Central memory CD8-positive, alpha-beta T cell (primary cell): Measurements from ENCODE around the gene SLC25A25.
A peak's percentile ranks its signal among the peaks of the same experiment; 100 is the strongest.

ENCODE experiments used
- ATAC-seq: fragments of 150-1000 bp; cut with Tn5 transposase; replicated peaks from 2 replicates; pipeline ENCODE4 v1.10.0; 2022; ENCODE audit warnings: mild to moderate bottlenecking, moderate FRiP score, moderate number of reproducible peaks; ENCODE audit not compliant: poor library complexity, severe bottlenecking; ENCODE audit errors: extremely low read depth
- DNase-seq, 2 donors: peaks; one replicate each; pipeline ENCODE4 v3.0.0; 2021; ENCODE audit warnings: low spot score in 2 of 2
- H3K27ac Mint-ChIP-seq: one replicate; pipeline ENCODE4 v1.8.0; 2022; ENCODE audit warnings: low read depth, mild to moderate bottlenecking, moderate library complexity, mixed read lengths
- H3K27me3 Mint-ChIP-seq: one replicate; pipeline ENCODE4 v1.8.0; 2022; ENCODE audit warnings: mixed read lengths
- H3K36me3 Mint-ChIP-seq: one replicate; pipeline ENCODE4 v1.8.0; 2022; ENCODE audit warnings: mild to moderate bottlenecking, moderate library complexity, mixed read lengths; ENCODE audit not compliant: insufficient read depth
- H3K4me1 Mint-ChIP-seq: one replicate; pipeline ENCODE4 v1.8.0; 2022; ENCODE audit warnings: mixed read lengths
- H3K4me3 Mint-ChIP-seq: one replicate; pipeline ENCODE4 v1.8.0; 2022; ENCODE audit warnings: mild to moderate bottlenecking, moderate library complexity, mixed read lengths
- H3K9me3 Mint-ChIP-seq: one replicate; pipeline ENCODE4 v1.8.0; 2022; ENCODE audit warnings: mixed read lengths

Gene SLC25A25

DNA sequence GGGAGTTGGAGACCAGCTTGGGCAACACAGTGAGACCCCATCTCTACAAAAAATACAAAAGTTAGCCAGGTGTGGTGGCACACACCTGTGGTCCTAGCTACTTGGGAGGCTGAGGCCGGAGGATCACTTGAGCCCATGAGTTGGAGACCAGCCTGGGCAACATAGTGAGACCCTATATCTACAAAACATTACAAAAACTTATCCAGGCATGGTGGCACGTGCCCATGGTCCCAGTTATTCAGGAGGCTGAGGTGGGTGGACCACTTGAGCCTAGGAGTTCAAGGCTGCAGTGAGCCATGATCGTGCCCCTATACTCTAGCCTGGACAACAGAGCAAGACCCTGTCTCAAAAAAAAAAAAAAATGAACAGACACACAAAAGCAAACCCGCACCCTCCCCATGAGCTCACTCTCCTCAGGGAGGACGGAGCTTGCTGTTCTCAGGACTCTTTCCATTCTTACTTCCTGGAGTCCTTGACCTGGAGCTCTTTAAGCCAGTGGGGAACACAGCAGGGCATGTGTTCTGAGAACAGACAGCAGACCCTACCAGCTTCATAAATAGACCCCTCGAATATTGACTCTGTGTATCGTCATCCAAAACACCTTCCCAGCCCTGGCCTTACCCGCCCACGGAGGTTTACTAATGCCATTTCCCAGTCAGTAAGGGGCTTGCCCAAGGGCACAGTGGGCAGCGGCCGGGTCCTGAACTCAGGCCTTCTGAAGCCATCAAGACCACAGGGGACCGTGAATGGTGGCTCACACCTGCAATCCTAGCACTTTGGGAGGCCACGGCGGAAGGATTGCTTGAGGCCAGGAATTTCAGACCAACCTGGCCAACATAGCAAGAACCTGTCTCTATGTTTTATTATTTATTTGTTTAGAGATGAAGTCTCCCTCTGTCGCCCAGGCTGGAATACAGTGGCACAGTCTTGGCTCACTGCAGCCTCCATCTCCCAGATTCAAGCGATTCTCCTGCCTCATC is 48.4 kb downstream of the SLC25A25 start:
- Mint-ChIP-seq H3K27ac (no peak overlapping the region), H3K27me3 (no peaks in the 10 kb centered on the region), H3K36me3 (peaks cover 5% of the 10 kb centered on the region), H3K4me1 (peaks cover 12% of the 10 kb centered on the region), H3K9me3 (no peaks in the 10 kb centered on the region), H3K4me3 (no peak overlapping the region)
- DNase-seq (no peak), ATAC-seq (no peak)

DNA sequence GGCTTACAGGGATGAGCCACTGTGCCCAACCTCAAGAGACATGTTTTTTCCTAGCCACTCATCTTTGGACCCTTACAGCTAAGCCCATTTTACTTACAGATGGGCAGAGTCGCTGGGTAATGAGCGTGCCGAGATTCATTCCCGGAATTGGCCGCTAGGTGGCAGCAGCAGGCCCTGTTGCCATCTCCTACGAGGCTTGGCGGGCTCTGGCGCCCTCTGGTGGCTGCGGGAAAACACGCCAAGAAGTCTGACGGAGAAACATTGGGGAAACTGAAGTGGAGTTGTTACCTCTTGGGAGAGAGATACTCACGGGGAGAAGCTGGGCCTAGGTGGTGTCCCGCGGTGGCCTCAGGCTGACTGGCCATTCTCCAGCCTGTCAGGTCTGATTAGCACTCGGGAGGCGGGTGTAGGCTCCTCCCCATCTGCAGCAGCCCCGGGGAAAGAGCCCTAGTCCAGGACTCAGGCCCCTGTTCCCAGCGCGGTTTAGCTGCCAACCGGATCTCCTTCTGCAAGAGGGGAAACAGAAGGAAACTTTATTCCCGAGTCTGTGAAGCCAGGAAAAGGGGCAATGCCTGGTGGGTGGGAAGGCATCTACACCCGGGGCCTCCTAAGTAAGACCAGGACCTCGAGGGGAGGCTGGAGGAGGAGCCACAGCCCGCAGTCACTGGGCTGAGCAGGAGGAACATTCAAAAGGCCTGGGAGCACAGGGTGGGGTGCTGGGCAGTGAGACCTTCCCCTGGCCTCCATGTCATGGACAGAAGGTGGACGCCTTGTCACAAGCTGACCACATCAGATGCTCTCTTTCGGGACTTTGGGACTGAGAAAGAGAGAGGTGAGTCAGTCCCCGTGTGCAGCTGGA is 49.8 kb downstream of the SLC25A25 start:
- Mint-ChIP-seq H3K27me3 (no peaks in the 10 kb centered on the region), H3K9me3 (no peaks in the 10 kb centered on the region), H3K36me3 (peaks cover 11% of the 10 kb centered on the region), H3K4me1 (peaks cover 12% of the 10 kb centered on the region), H3K4me3 (no peak overlapping the region), H3K27ac (peak overlapping the region; percentile 76)
- DNase-seq (peak; percentile 89 to 99), ATAC-seq (peak; percentile 77)

DNA sequence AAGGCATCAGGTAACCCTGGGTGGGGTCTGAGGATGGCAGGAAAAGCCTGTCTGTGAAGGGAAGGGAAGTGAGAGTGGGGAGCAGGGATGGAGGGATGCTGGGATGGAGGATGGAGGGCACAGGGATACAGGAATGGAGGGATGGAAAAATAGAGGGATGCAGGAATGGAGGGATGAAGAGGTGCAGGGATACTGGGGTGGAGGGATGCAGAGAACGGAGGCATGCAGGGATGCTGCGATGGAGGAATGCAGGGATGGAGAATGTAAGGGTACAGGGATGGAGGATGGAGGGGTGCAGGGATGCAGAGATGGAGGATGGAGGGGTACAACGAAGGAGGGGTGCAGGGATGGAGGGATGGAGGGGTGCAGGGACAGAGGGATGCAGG is 50.4 kb downstream of the SLC25A25 start:
- no peaks in the 10 kb centered on the region for H3K9me3 Mint-ChIP-seq
- H3K4me1 Mint-ChIP-seq, result peaks cover 12% of the 10 kb centered on the region
- H3K27me3 Mint-ChIP-seq, result no peaks in the 10 kb centered on the region
- no peak overlapping the region for H3K4me3 Mint-ChIP-seq
- no peak overlapping the region for H3K27ac Mint-ChIP-seq
- H3K36me3 Mint-ChIP-seq, result peaks cover 13% of the 10 kb centered on the region
- DNase-seq (no peak), ATAC-seq (no peak)

DNA sequence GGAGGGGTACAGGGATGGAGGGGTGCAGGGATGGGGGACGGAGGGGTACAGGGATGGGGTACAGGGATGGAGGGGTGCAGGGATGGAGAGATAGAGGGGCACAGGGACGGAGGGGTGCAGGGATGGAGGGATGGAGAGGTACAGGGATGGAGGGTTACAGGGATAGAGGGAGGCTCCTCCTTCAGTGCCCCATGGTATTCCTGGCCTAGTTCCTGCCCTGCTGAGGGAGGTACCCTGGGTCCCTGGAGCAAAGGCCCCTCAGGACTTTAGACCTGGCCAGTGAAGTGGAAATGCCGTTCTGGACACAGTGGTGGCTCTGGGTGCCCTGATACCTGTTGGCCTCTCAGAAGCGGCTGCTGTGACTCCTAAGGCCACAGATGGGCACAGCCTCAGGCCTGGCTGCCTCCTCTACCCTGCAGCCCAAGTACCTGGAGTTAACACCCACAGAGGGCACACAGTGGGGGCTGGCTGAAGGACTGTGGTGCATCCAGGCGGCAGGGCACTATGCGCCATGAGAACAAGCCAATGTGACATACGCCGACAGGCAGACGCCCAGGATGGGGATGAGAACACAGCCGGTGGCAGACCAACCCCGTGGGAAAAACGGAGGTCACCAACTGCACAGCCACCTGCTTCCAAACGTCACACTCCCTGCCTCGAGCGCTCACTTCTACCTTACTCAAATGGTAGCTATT is 51.1 kb downstream of the SLC25A25 start:
- ATAC-seq (no peak), DNase-seq (no peak)
- Mint-ChIP-seq H3K4me1 (peaks cover 12% of the 10 kb centered on the region), H3K9me3 (no peaks in the 10 kb centered on the region), H3K36me3 (peaks cover 17% of the 10 kb centered on the region), H3K4me3 (no peak overlapping the region), H3K27me3 (no peaks in the 10 kb centered on the region), H3K27ac (no peak overlapping the region)

DNA sequence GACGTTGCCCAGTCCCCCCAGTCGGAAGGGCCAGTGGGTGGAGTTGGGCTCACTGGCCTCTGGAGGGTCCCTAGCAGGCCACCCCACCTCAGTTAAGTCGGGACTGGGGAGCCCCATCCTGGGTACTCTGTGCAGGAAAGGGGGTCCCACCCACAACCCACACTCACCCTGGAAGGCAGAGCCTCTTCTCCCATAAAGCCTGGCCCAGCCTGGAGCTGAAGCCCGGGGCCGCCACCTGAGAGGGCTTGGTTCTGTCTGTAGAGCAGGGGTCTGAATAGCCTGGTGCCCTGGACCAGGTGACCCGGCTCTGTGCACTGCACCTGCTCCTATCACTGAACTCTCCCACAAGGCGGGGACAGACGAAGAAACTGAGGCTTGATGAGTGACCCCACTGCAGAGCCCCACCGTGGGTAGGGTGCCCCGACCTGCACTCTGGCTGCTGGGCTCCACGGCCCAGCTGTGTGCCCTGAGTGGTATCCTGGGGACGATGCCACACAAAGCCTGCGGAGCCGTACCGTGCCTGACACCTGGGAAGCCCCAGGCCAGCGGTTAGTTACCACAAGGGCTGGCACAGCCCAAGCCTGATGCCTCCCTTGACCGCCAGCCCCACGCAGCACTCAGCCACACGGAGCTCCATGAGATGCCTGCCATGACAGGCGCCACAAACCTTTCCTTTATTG is 52.2 kb downstream of the SLC25A25 start:
- Mint-ChIP-seq H3K4me3 (no peak overlapping the region), H3K4me1 (peaks cover 17% of the 10 kb centered on the region), H3K27ac (no peak overlapping the region), H3K9me3 (no peaks in the 10 kb centered on the region), H3K27me3 (no peaks in the 10 kb centered on the region), H3K36me3 (peaks cover 19% of the 10 kb centered on the region)
- DNase-seq (no peak), ATAC-seq (no peak)

DNA sequence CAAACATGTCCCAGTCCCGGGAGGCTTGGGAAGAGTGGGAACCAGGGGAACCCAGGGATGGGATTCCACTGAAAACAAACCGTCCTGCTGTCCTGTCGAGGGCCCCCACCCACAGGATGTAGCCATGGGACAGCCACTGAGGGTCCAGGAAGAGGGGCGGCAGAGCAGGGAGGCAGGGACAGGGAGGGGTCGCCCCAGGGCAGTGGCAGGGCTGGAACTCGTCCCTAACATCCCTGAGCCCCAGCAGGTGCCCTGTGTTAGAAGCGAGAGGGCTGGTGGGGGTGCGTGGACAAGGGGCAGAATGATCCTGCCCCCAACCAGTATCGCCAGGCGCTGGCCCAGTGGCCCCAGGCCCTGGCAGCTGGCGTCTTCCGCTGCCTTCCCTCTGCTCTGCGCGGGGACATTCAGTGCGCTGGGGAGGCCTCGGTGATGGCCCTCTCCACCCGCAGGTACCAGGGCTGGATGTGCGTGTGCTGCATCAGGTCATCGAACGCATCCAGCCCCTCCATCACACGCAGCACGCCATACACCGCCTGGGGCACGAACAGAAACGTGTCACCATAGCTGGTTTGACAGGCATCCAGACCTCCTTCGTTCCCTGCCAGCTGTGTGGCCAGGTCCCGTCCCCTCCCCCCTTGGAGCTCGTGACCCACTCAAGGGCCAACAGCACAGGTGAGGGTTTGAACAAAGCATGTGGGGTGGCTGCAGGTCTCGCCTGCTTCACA is 52.9 kb downstream of the SLC25A25 start:
- H3K4me1 Mint-ChIP-seq, result peaks cover 24% of the 10 kb centered on the region
- DNase-seq (no peak), ATAC-seq (no peak)
- peaks cover 19% of the 10 kb centered on the region for H3K36me3 Mint-ChIP-seq
- H3K4me3 Mint-ChIP-seq, result no peak overlapping the region
- H3K27ac Mint-ChIP-seq, result no peak overlapping the region
- no peaks in the 10 kb centered on the region for H3K27me3 Mint-ChIP-seq
- no peaks in the 10 kb centered on the region for H3K9me3 Mint-ChIP-seq

DNA sequence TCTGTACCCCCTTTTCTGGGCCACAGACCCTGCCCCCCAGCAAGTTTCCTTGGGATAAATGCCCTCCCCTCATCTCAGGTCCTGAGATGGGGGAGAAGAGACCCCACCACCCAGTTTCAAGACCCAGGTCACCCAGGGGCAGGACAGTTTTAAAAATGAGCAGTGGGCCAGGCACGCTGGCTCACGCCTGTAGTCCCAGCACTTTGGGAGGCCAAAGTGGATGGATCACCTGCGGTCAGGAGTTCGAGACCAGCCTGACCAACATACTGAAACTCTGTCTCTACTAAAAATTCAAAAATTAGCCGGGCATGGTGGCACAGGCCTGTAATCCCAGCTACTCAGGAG is 53.4 kb downstream of the SLC25A25 start:
- Mint-ChIP-seq H3K36me3 (peaks cover 19% of the 10 kb centered on the region), H3K4me1 (peaks cover 30% of the 10 kb centered on the region), H3K4me3 (no peak overlapping the region), H3K9me3 (no peaks in the 10 kb centered on the region), H3K27ac (no peak overlapping the region), H3K27me3 (no peaks in the 10 kb centered on the region)
- no peak for DNase-seq
- ATAC-seq, result no peak

DNA sequence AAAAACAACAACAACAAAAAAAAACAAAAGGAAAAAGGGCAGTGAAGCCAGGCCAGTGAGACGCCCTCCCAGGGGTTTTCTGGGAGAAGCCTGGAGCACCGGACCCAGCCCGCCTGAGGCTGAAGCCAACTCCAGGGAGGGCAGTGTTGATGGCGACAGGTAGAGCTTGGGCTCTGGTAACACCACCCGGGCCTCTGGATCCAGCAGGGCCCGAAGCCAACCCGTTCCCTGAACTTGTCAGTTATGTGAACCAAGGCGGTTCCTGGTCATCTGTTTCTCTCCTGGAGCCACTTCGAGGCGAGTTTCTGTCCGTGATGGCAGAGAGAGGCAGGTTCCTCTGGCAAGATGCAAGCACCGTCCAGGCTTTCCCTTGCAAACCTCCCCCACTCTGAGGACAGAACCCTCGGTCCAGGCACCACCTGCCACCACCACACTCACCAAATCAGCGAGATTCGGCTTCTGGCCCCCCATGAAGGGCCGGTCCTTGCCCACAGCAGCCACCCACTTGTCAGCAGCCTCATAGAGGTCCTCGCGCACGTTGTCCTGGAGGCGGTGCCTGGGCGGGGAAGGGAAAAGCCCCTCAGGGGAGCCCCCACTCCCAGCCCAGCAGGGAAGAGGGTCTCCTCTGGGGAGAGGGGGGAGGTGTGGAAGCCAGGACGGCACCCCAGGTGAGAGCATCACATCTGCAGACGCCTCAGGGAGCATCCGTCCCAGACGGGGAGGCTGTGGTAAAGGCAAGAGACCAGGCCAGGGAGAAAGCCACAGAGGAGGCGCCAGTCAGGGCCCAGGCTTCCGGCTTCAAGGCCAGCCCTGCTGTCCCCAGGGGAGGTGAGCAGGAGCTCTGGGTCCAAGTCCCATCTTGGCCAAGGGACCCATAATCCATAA is 54.1 kb downstream of the SLC25A25 start:
- H3K4me1 Mint-ChIP-seq, result peaks cover 31% of the 10 kb centered on the region
- H3K27ac Mint-ChIP-seq, result no peak overlapping the region
- no peak for ATAC-seq
- no peaks in the 10 kb centered on the region for H3K27me3 Mint-ChIP-seq
- H3K36me3 Mint-ChIP-seq, result peaks cover 19% of the 10 kb centered on the region
- no peak for DNase-seq
- no peaks in the 10 kb centered on the region for H3K9me3 Mint-ChIP-seq
- H3K4me3 Mint-ChIP-seq, result no peak overlapping the region

DNA sequence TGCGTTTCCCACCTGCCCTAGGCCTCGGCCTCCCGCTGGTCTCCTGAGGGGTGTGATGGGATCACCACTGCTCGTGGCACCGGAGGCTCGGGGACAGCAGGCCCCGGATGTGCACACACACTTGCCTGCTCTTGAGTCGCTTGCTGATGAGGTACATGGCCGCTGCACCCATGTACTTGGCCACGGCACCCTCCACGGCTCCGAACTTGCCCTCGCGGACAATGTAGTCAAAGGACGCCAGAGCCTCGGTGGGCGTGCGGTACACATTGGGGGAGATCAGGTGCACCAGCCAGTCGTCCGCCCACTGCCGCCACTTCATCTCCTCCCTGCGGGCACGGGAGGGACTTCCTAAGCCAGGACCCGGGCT is 54.8 kb downstream of the SLC25A25 start:
- H3K27me3 Mint-ChIP-seq, result no peaks in the 10 kb centered on the region
- H3K4me3 Mint-ChIP-seq, result no peak overlapping the region
- DNase-seq (no peak), ATAC-seq (no peak)
- peaks cover 26% of the 10 kb centered on the region for H3K4me1 Mint-ChIP-seq
- no peaks in the 10 kb centered on the region for H3K9me3 Mint-ChIP-seq
- no peak overlapping the region for H3K27ac Mint-ChIP-seq
- peaks cover 18% of the 10 kb centered on the region for H3K36me3 Mint-ChIP-seq

DNA sequence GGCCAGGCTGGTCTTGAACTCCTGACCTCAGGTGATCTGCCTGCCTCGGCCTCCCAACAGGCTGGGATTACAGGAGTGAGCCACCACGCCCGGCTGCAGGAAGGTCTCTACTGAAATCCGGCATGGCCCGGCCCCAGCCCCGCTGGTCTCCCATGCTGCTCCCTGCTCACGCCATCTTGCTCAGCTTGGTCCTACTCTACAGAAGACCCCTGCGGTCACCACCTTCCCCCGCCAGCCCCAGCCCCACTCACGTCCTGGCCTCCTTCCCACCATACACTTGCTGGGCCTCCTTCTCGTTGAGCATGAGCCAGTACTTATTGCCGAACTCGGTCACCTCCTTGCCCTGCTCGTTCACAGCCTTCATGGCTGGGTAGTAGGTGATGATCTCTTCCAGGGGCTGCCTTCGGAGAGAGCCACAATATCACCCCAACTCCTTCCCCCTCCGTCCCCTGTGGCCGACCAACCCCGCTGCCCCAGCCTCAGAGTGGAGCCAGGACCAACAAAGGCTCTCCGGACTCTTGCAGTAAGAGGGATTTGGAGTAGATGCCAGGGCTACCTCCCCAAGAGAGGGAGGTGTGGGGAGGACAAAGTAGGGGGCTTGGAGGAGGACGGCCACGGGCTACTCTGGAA is 55.5 kb downstream of the SLC25A25 start:
- Mint-ChIP-seq H3K4me3 (no peak overlapping the region), H3K9me3 (no peaks in the 10 kb centered on the region), H3K27me3 (no peaks in the 10 kb centered on the region), H3K36me3 (peaks cover 24% of the 10 kb centered on the region), H3K27ac (no peak overlapping the region), H3K4me1 (peaks cover 25% of the 10 kb centered on the region)
- ATAC-seq (no peak), DNase-seq (no peak)

DNA sequence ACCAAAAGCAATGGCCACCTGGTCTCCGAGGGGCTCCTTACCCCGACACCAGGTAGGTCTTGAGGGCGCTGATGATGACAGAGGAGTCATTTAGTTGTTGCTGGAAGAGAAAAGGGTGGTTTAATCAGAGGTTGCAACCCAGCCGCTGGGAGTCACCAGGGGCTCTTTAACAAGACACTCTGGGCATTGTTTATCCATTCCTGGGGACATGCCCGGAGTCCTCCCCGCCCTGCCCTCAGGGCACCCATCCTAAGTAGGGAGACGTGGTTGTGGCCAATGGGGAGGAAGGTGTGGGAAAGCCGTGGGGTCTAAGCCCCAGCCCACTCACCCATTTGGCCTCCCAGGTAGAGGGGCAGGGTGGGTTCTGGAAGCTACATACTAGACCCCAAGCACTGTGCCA is 56.4 kb downstream of the SLC25A25 start:
- H3K27me3 Mint-ChIP-seq, result no peaks in the 10 kb centered on the region
- peaks cover 26% of the 10 kb centered on the region for H3K36me3 Mint-ChIP-seq
- no peak overlapping the region for H3K4me3 Mint-ChIP-seq
- H3K4me1 Mint-ChIP-seq, result peaks cover 33% of the 10 kb centered on the region
- no peak for ATAC-seq
- H3K9me3 Mint-ChIP-seq, result no peaks in the 10 kb centered on the region
- no peak for DNase-seq
- H3K27ac Mint-ChIP-seq, result no peak overlapping the region
